Chondrocyte (in vitro differentiated cells): ENCODE results near the gene CCND2. TPM values are rescaled to one million over a fixed set of nuclear protein-coding genes. Genes with fewer than 3 reads are reported as not detected.

Experiments
- DNase-seq: peaks from one replicate; pipeline ENCODE4 v3.0.0; 2021; ENCODE audit warnings: mixed read lengths, low spot score
- H3K27ac Mint-ChIP-seq: one replicate; pipeline ENCODE4 v1.8.0; 2021; ENCODE audit warnings: mild to moderate bottlenecking, moderate library complexity, mixed read lengths; ENCODE audit not compliant: unreplicated experiment
- H3K27me3 Mint-ChIP-seq: 2 replicates; pipeline ENCODE4 v1.8.0; 2021; ENCODE audit warnings: low read depth, mixed read lengths
- H3K36me3 Mint-ChIP-seq: 2 replicates; pipeline ENCODE4 v1.8.0; 2021; ENCODE audit warnings: low read depth, mixed read lengths
- H3K4me1 Mint-ChIP-seq: 2 replicates; pipeline ENCODE4 v1.8.0; 2021; ENCODE audit warnings: low read depth, mild to moderate bottlenecking, mixed read lengths
- H3K4me3 Mint-ChIP-seq: one replicate; pipeline ENCODE4 v1.8.0; 2021; ENCODE audit warnings: mild to moderate bottlenecking, moderate library complexity, mixed read lengths; ENCODE audit not compliant: unreplicated experiment
- H3K9me3 Mint-ChIP-seq: 2 replicates; pipeline ENCODE4 v1.8.0; 2021; ENCODE audit warnings: low read depth, mixed read lengths
- CTCF ChIP-seq: fragments of 200-600 bp; sonication (generic); IDR thresholded peaks from 2 replicates; pipeline ENCODE4 v1.5.0; 2021; ENCODE audit warnings: antibody characterized with exemption, mild to moderate bottlenecking, moderate library complexity
- total RNA-seq: library from RNA; stranded (reverse); gene quantifications from 3 replicates; pipeline ENCODE4 v1.2.1, GENCODE V29; 2021

The CCND2 gene
- total RNA-seq, 1 donor from 2014 or later: 128 TPM

GRCh38 chr12:4246116-4246515 lies 27.4 kb upstream of the CCND2 start:
- TF ChIP-seq CTCF: no peak
- Mint-ChIP-seq H3K27ac (no peak overlapping the region), H3K27me3 (peaks cover 26% of the 10 kb centered on the region), H3K4me3 (no peak overlapping the region), H3K36me3 (peaks cover 10% of the 10 kb centered on the region), H3K4me1 (no peaks in the 10 kb centered on the region), H3K9me3 (peaks cover 2% of the 10 kb centered on the region)
- no peak for DNase-seq

- Mint-ChIP-seq H3K9me3 (no peaks in the 10 kb centered on the region), H3K27ac (no peak overlapping the region), H3K36me3 (peaks cover 17% of the 10 kb centered on the region), H3K27me3 (peaks cover 15% of the 10 kb centered on the region), H3K4me1 (no peaks in the 10 kb centered on the region), H3K4me3 (no peak overlapping the region)
- TF ChIP-seq CTCF: no peak
- DNase-seq: no peak
Observed at GRCh38 chr12:4250691-4251090, 22.9 kb upstream of the CCND2 start.

- no peak for TF ChIP-seq CTCF
Observed at GRCh38 chr12:4251216-4251891, 22.2 kb upstream of the CCND2 start.

GRCh38 chr12:4251967-4252366 lies 21.6 kb upstream of the CCND2 start:
- no peak overlapping the region for H3K27ac Mint-ChIP-seq
- TF ChIP-seq CTCF: no peak
- no peaks in the 10 kb centered on the region for H3K4me1 Mint-ChIP-seq
- peaks cover 17% of the 10 kb centered on the region for H3K36me3 Mint-ChIP-seq
- H3K27me3 Mint-ChIP-seq: peaks cover 15% of the 10 kb centered on the region
- no peak overlapping the region for H3K4me3 Mint-ChIP-seq
- no peak for DNase-seq
- H3K9me3 Mint-ChIP-seq: no peaks in the 10 kb centered on the region

More at GRCh38 chr12:4251216-4251891, 22.2 kb upstream of the CCND2 start:
- H3K27me3 Mint-ChIP-seq: peaks cover 15% of the 10 kb centered on the region
- no peaks in the 10 kb centered on the region for H3K4me1 Mint-ChIP-seq
- no peak overlapping the region for H3K27ac Mint-ChIP-seq
- H3K4me3 Mint-ChIP-seq: no peak overlapping the region
- peaks cover 17% of the 10 kb centered on the region for H3K36me3 Mint-ChIP-seq
- no peaks in the 10 kb centered on the region for H3K9me3 Mint-ChIP-seq
- no peak for DNase-seq

- Mint-ChIP-seq H3K36me3 (peaks cover 16% of the 10 kb centered on the region), H3K4me3 (no peak overlapping the region), H3K9me3 (no peaks in the 10 kb centered on the region)
Observed at GRCh38 chr12:4252601-4253000, 21.0 kb upstream of the CCND2 start.

More at GRCh38 chr12:4252601-4253000, 21.0 kb upstream of the CCND2 start:
- no peak overlapping the region for H3K27ac Mint-ChIP-seq
- H3K4me1 Mint-ChIP-seq: no peaks in the 10 kb centered on the region
- peaks cover 15% of the 10 kb centered on the region for H3K27me3 Mint-ChIP-seq
- no peak for TF ChIP-seq CTCF
- no peak for DNase-seq
